ENCODE results near the gene NRXN3. TPM values are rescaled to one million over a fixed set of nuclear protein-coding genes. Genes with fewer than 3 reads are reported as not detected.
A peak's percentile ranks its signal among the peaks of the same experiment; 100 is the strongest.

Gene NRXN3
- total and polyA plus RNA-seq, 2 experiments from 2014 or later = 5.7 to 7.1 TPM

- Histone ChIP-seq H4K20me1 (ENCODE audit: insufficient read depth, poor library complexity, severe bottlenecking) (no peaks in the 10 kb centered on the region), H3K79me2 (no peaks in the 10 kb centered on the region), H3K27ac (peak overlapping the region; percentile 18), H3K27me3 (peaks cover 51% of the 10 kb centered on the region), H3K36me3 (replicated peaks; ENCODE audit: insufficient read depth, low read depth) (no peaks in the 10 kb centered on the region), H3K4me3 (peak overlapping the region; percentile 97), H3K4me1 (ENCODE audit: insufficient read depth) (peaks cover 5% of the 10 kb centered on the region), H3K9me2 (replicated peaks; ENCODE audit: insufficient read depth) (no peaks in the 10 kb centered on the region), H2AFZ (peak overlapping the region; percentile 90), H3K9me3 (ENCODE audit: low read depth) (no peaks in the 10 kb centered on the region), H3K4me2 (peak overlapping the region; percentile 98)
- TF ChIP-seq CTCF (IDR thresholded peaks at IDR 0.05; ENCODE audit: poor library complexity) = peak; percentile 6
- TF ChIP-seq EZH2 (IDR thresholded peaks at IDR 0.05; ENCODE audit: borderline replicate concordance) = no peak
- WGBS (ENCODE audit: low lambda C conversion rate, missing lambda C conversion rate) = under 1% methylated on average over 60 of the region's 67 CpGs
- peak; percentile 93 for DNase-seq (ENCODE audit: low spot score)
These were observed 1108.8 kb downstream of the NRXN3 start for GRCh38 chr14:79278798-79279644.

- H3K79me2 ChIP-seq = no peaks in the 10 kb centered on the region
- H4K20me1 ChIP-seq (ENCODE audit: insufficient read depth, poor library complexity, severe bottlenecking) = no peaks in the 10 kb centered on the region
- DNase-seq (ENCODE audit: low spot score) = peak; percentile 42
- H3K36me3 ChIP-seq (replicated peaks; ENCODE audit: insufficient read depth, low read depth) = no peaks in the 10 kb centered on the region
- peak overlapping the region; percentile 18 for H3K27ac ChIP-seq
- peak overlapping the region; percentile 90 for H2AFZ ChIP-seq
- no peaks in the 10 kb centered on the region for H3K9me3 ChIP-seq (ENCODE audit: low read depth)
- 1% methylated on average over 41 of the region's 41 CpGs for WGBS (ENCODE audit: low lambda C conversion rate, missing lambda C conversion rate)
- peaks cover 5% of the 10 kb centered on the region for H3K4me1 ChIP-seq (ENCODE audit: insufficient read depth)
- peak; percentile 78 for TF ChIP-seq EZH2 (IDR thresholded peaks at IDR 0.05; ENCODE audit: borderline replicate concordance)
- no peak for TF ChIP-seq CTCF (IDR thresholded peaks at IDR 0.05; ENCODE audit: poor library complexity)
- peak overlapping the region; percentile 98 for H3K4me2 ChIP-seq
- peak overlapping the region; percentile 56 for H3K4me3 ChIP-seq
- H3K9me2 ChIP-seq (replicated peaks; ENCODE audit: insufficient read depth) = no peaks in the 10 kb centered on the region
- peaks cover 51% of the 10 kb centered on the region for H3K27me3 ChIP-seq
These were observed 1109.7 kb downstream of the NRXN3 start for GRCh38 chr14:79279645-79280597.

- WGBS (ENCODE audit: low lambda C conversion rate, missing lambda C conversion rate) = 9% methylated on average over 6 of the region's 6 CpGs
- H3K4me1 ChIP-seq (ENCODE audit: insufficient read depth) = peaks cover 5% of the 10 kb centered on the region
- no peaks in the 10 kb centered on the region for H3K9me2 ChIP-seq (replicated peaks; ENCODE audit: insufficient read depth)
- no peak for TF ChIP-seq EZH2 (IDR thresholded peaks at IDR 0.05; ENCODE audit: borderline replicate concordance)
- peak overlapping the region; percentile 98 for H3K4me2 ChIP-seq
- no peak for DNase-seq (ENCODE audit: low spot score)
- H3K27me3 ChIP-seq = peaks cover 43% of the 10 kb centered on the region
- H3K79me2 ChIP-seq = no peaks in the 10 kb centered on the region
- no peak overlapping the region for H2AFZ ChIP-seq
- H3K36me3 ChIP-seq (replicated peaks; ENCODE audit: insufficient read depth, low read depth) = no peaks in the 10 kb centered on the region
- no peak overlapping the region for H3K27ac ChIP-seq
- H3K4me3 ChIP-seq = no peak overlapping the region
- H3K9me3 ChIP-seq (ENCODE audit: low read depth) = no peaks in the 10 kb centered on the region
- H4K20me1 ChIP-seq (ENCODE audit: insufficient read depth, poor library complexity, severe bottlenecking) = no peaks in the 10 kb centered on the region
These were observed 1111.3 kb downstream of the NRXN3 start for GRCh38 chr14:79281244-79282152.
